Dermis blood vessel endothelial cell (primary cell): ENCODE data around the gene ASPHD2. TPM values are rescaled to one million over a fixed set of nuclear protein-coding genes. Genes with fewer than 3 reads are reported as not detected.
"Not testable (repeated sequence)": the region's sequence is repeated elsewhere in the genome, so short reads cannot be mapped to it uniquely, and the experiment has no call there.

Experiments used
- DNase-seq: peaks from one replicate; pipeline ENCODE4 v3.0.0; 2010
- total RNA-seq: library from RNA; depleted of rRNA; stranded (reverse); fragments of >200 nt; gene quantifications from 2 replicates; pipeline ENCODE4 v1.2.3, GENCODE V29; 2014

Gene ASPHD2
- total RNA-seq, 1 donor from 2014 or later, result 1.2 TPM

- DNase-seq, result no peak
These were observed 12.3 kb upstream of the ASPHD2 start for GRCh38 chr22:26416670-26417276.

GRCh38 chr22:26417406-26417805, 11.7 kb upstream of the ASPHD2 start:
- no peak for DNase-seq

- no peak for DNase-seq
These were observed 10.4 kb upstream of the ASPHD2 start for GRCh38 chr22:26418620-26419019.

GRCh38 chr22:26426924-26427323, 2.1 kb upstream of the ASPHD2 start:
- DNase-seq, result no peak

- DNase-seq, result no peak
These were observed 612 bp downstream of the ASPHD2 start for GRCh38 chr22:26429458-26430286.

- DNase-seq, result no peak
These were observed 1.5 kb downstream of the ASPHD2 start for GRCh38 chr22:26430600-26430999.

GRCh38 chr22:26431261-26431995, 2.4 kb downstream of the ASPHD2 start:
- DNase-seq, result peak; percentile 32

GRCh38 chr22:26432619-26433311, 3.7 kb downstream of the ASPHD2 start:
- no peak for DNase-seq

- DNase-seq, result no peak
These were observed 4.7 kb downstream of the ASPHD2 start for GRCh38 chr22:26433805-26434204.

GRCh38 chr22:26435327-26436093, 6.5 kb downstream of the ASPHD2 start:
- DNase-seq, result no peak

GRCh38 chr22:26436903-26437515, 7.9 kb downstream of the ASPHD2 start:
- no peak for DNase-seq

GRCh38 chr22:26437694-26438392, 8.8 kb downstream of the ASPHD2 start:
- no peak for DNase-seq

GRCh38 chr22:26438776-26439175, 9.7 kb downstream of the ASPHD2 start:
- not testable (repeated sequence) for DNase-seq

- no peak for DNase-seq
These were observed 10.5 kb downstream of the ASPHD2 start for GRCh38 chr22:26439559-26439958.

- no peak for DNase-seq
These were observed 13.2 kb downstream of the ASPHD2 start for GRCh38 chr22:26442086-26442756.

GRCh38 chr22:26443901-26444690, 15.0 kb downstream of the ASPHD2 start:
- no peak for DNase-seq

- DNase-seq, result no peak
These were observed 15.7 kb downstream of the ASPHD2 start for GRCh38 chr22:26444777-26445176.

GRCh38 chr22:26445577-26446275, 16.7 kb downstream of the ASPHD2 start:
- DNase-seq, result no peak
